Sciatic nerve (tissue), 2 donors: ENCODE measurements around the gene MAP3K13. TPM values are rescaled to one million over a fixed set of nuclear protein-coding genes. Genes with fewer than 3 reads are reported as not detected.
"Not testable (repeated sequence)": the region's sequence is repeated elsewhere in the genome, so short reads cannot be mapped to it uniquely, and the experiment has no call there.

Experiments
- ATAC-seq: fragments of 200-7000 bp; cut with Tn5 transposase; one replicate; pipeline ENCODE4 v1.9.1; 2020; ENCODE audit warnings: mild to moderate bottlenecking, moderate library complexity
- DNase-seq: peaks from one replicate; pipeline ENCODE4 v3.0.0-alpha.2; 2020; ENCODE audit warnings: low spot score
- intact Hi-C: fragments of 100-400 bp; cut with DNase I; formaldehyde crosslinking; loops from one replicate; pipeline ENCODE4 v1.14.2; 2022
- total RNA-seq: library from RNA; stranded (reverse); fragmentation: NEBNext Ultra II Directional; extraction: Animal tissue kit (Norgen Biotek cat#: 25700); gene quantifications from one replicate; pipeline ENCODE4 v1.2.1, GENCODE V29; 2021
- donor health status: DM: no; HTN: no; CAD: no.
- donor health status: DM: no; HTN: no; CAD: no.

MAP3K13 gene
- total RNA-seq, 1 donor from 2014 or later: 22.2 TPM

DNA sequence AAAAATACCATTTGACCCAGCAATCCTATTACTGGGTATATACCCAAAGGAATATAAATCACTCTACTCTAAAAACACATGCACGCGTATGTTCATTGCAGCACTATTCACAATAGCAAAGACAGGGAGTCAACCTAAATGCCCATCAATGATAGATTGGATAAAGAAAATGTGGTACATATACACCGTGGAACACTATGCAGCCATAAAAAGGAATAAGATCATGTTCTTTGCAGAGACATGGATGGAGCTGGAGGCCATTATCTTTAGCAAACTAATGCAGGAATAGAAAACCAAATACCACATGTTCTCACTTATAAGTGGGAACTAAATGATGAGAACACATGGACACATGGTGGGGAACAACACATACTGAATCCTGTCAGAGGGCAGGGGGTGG, 23.6 kb downstream of the MAP3K13 start:
- ATAC-seq, intact Hi-C loops, DNase-seq: not testable (repeated sequence)

DNA sequence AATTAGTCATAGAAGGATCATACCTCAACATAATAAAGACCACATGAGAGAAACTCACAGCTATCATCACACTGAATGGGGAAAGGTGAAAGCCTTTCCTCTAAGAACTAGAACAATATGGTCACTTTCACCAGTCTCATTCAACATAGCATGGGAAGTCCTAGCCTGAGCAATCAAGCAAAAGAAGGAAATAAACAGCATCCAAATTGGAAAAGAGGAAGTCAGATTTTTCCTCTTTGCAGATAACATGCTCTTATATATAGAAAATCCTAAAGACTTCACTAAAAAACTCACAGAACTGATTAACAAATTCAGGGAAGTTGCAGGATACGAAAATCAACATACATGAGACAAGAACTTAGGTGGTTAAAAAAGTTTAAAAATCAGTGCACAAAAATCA, 24.7 kb downstream of the MAP3K13 start:
- ATAC-seq (no peak), DNase-seq (no peak)
- intact Hi-C loops: no loop called here

DNA sequence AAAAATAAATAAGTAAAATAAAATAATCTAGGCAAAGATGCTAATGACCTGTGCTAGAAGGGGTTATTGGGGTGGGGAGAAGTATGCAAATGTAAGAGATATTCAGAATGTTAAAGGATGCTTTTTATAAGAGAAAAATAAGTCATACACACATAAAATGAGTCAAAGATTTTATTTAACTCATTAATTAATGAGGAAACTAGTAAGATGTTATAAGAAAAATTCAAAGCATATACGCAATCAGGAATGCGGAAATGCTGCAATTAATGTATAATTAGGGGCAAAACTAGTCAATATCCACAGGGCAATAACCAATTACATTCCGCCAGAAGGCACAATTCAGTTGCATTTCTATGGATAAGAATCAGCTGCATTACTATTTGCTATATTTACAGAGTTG, 30.1 kb downstream of the MAP3K13 start:
- intact Hi-C loops: no loop called here
- no peak for DNase-seq
- no peak for ATAC-seq

- intact Hi-C loops: no loop called here
- ATAC-seq (no peak), DNase-seq (no peak)
Measured at GRCh38 chr3:185397676-185398075, 34.7 kb downstream of the MAP3K13 start.

DNA sequence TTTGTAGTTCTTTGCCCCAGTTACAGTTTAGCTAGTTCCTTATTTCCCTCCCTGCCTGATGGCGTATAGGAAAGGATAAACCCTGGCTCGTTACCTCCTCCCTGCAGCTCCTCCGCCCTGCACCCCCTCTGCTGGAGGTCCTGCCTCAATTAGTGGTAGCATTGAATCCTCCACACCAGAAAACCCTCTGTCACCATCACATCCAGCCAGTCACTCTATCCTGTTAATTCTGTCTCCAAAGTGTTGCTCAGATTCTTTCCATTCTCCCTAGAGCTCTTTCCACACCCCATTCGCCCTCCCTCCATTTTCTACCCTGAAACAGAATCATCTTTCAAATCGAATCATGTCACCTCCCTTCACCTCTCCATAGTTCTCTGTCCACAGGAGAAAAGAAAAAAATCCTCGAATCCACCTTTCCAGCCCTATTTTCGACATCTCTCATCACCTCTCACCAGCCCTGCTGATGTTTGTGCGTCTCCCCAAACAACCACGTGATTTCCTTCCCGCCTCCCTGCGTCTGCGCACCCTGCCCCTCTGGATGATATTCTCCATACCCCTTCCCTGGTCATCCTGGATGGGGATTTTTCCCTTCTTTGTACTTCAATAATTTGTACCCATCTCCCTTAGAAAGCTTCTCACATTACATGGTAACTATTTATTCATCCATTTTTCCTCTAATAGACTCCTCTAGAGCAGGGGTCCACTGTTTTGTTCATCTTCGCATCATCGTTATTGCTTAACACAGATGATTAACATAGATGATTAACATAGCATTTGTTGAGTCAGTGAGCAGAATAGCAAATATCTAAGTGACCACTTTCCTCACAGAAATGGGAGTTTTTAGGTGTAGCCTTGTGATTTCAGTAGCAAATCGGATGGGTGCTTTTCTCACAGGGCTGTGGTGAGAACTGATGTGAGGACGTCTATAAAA, 37.1 kb downstream of the MAP3K13 start:
- intact Hi-C loops: no loop called here
- DNase-seq (no peak), ATAC-seq (no peak)

GRCh38 chr3:185400866-185401265, 37.9 kb downstream of the MAP3K13 start:
- intact Hi-C loops: no loop called here
- DNase-seq (no peak), ATAC-seq (no peak)

- no peak for ATAC-seq
- DNase-seq: no peak
- intact Hi-C loops: no loop called here
Measured at GRCh38 chr3:185401319-185401955, 38.5 kb downstream of the MAP3K13 start.

DNA sequence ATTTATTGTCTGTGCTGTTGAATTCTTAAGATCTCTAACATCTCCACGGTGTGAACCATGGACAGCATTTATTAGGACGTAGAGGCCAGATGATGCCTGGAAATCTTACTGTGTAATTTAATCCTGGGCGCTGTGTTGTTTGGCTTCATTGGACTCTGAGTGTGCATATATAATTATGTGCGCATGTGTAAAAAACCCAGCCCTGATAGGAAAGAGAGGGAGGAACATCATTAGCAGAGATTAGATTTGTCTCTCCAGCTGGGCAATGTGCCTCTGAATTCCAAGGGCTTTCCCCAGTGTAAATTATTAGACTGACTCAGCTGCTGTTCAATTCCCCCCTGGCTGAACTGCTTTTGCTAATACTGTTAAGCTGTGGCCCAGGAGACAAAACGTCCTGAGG, 39.6 kb downstream of the MAP3K13 start:
- intact Hi-C loops: no loop called here
- ATAC-seq (no peak), DNase-seq (no peak)

DNA sequence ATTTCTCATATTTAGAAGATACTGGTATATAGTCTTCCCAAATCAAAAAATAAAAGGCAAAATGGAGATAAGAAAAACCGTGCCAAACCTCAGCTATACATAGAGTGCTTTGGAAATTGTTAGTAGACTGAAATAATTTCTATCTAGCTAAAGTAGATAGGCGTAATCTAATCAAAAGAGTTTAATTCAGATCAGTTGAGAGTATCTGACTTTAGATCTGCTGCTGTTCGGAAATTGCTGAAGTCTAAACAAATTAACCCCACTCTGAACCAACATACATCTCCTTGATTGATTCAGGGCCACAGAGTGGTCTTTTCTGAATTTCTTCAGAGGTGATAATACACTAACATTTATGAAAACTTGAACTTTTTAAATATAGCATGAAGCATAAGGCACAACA, 40.1 kb downstream of the MAP3K13 start:
- ATAC-seq (no peak), DNase-seq (no peak)
- intact Hi-C loops: no loop called here

GRCh38 chr3:185405243-185405642, 42.3 kb downstream of the MAP3K13 start:
- intact Hi-C loops: no loop called here
- ATAC-seq (no peak), DNase-seq (no peak)

DNA sequence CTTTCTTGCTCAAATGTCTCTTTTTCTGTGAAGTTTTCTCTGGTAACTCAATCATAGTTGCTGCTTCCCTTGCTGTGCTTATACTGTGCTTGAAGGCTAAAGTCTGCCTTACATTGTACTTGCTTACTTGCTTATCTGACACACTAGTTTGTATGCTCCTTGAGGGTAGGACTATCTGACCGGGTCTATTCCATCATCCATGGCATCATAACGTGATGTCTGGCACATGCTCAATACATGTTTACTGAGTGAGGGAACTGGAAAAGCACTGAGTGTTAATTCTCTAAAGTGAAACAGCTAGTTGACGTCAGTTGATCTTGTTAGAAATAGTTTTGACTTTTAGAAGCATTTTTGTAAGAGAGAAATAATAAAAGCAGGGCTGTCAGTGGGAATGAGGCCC, 42.7 kb downstream of the MAP3K13 start:
- ATAC-seq (no peak), DNase-seq (no peak)
- intact Hi-C loops: no loop called here

- intact Hi-C loops: no loop called here
- ATAC-seq: no peak
- DNase-seq: no peak
Measured at GRCh38 chr3:185406121-185406620, 43.2 kb downstream of the MAP3K13 start.

GRCh38 chr3:185409957-185410356, 47.0 kb downstream of the MAP3K13 start:
- ATAC-seq: no peak
- intact Hi-C loops: no loop called here
- no peak for DNase-seq

DNA sequence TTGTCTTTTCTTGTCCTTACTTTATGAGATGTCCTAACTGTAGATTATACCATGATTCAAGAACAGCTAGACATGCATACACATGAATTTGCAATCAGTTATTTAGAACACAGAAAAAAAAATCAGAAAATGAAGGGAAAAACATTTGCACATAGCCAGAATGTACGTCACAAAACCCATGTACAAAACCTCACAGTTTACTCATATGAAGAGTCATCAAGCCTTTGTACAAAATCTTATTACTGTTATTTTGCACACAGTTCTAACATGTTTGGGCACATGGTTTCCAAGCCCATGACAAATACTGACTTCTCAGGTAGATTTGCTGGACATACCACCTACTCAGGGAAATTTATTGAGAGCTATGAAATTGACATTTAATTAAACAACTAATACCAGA, 48.2 kb downstream of the MAP3K13 start:
- ATAC-seq (no peak), DNase-seq (no peak)
- intact Hi-C loops: no loop called here

- ATAC-seq (no peak), DNase-seq (no peak)
- intact Hi-C loops: no loop called here
Measured at GRCh38 chr3:185416513-185416912, 53.6 kb downstream of the MAP3K13 start.

DNA sequence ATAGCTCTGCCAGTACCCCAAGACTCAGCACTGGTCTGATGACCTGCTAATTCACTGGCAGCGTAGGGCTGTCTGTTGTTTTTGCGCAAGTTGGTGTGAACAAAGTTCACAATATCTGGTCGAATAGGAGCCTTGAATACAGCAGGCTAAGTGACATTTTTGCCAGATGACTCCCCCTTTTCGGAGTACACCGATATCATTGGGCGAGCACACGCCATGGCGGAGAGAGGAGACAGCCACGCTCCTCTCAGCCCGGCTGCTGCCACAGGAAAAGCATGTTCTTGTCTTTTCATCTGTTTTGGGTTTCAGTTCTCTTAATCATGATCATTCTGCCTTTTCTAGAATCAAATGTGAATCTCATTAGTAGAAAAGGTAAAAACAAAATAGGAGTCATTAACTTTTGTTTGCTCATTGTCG, 55.6 kb downstream of the MAP3K13 start:
- intact Hi-C loops, DNase-seq, ATAC-seq: not testable (repeated sequence)

- no peak for DNase-seq
- no peak for ATAC-seq
- intact Hi-C loops: no loop called here
Measured at GRCh38 chr3:185420762-185421161, 57.8 kb downstream of the MAP3K13 start.

GRCh38 chr3:185421577-185422232, 58.8 kb downstream of the MAP3K13 start:
- ATAC-seq: no peak
- no peak for DNase-seq
- intact Hi-C loops: no loop called here

- DNase-seq (no peak), ATAC-seq (no peak)
- intact Hi-C loops: no loop called here
Measured at GRCh38 chr3:185422677-185423076, 59.7 kb downstream of the MAP3K13 start.

GRCh38 chr3:185423178-185423577, 60.2 kb downstream of the MAP3K13 start:
- ATAC-seq (no peak), DNase-seq (no peak)
- intact Hi-C loops: no loop called here
